Panc1 (cell line): ENCODE data around the gene PAMR1. TPM values are rescaled to one million over a fixed set of nuclear protein-coding genes. Genes with fewer than 3 reads are reported as not detected.

Source experiments
- ATAC-seq: fragments of 200-7000 bp; cut with Tn5 transposase; 2 replicates; pipeline ENCODE4 v1.9.1; 2020; ENCODE audit warnings: mild to moderate bottlenecking, moderate library complexity
- BruUV-seq: library from RNA; stranded (reverse); fragments of 400-500 nt; replicated peaks from 2 replicates; lab custom pipeline; 2021; lab: Mats Ljungman, UMichigan
- CTCF ChIA-PET: fragments of 300-600 bp; sonication (Branson Sonifier 250); formaldehyde crosslinking; loops from one replicate; lab custom pipeline; 2022; ENCODE audit warnings: antibody characterized with exemption; lab: Charles Lee
- POLR2A ChIA-PET: fragments of 300-600 bp; sonication (Branson Sonifier 250); formaldehyde crosslinking; loops from one replicate; lab custom pipeline; 2022; ENCODE audit warnings: antibody characterized with exemption; lab: Charles Lee
- DNase-seq: peaks from one replicate; pipeline ENCODE4 v3.0.0-alpha.2; 2010; ENCODE audit warnings: low read depth, low spot score
- H3K27ac ChIP-seq: 2 replicates; pipeline ENCODE4 v1.5.1; 2011; ENCODE audit warnings: mild to moderate bottlenecking, low read length, inconsistent platforms
- H3K27me3 ChIP-seq: fragments of 200-500 bp; sonication (Bioruptor generic); 2 replicates; pipeline ENCODE4 v1.6.0; 2014; ENCODE audit warnings: low read length, inconsistent platforms; ENCODE audit not compliant: control insufficient read depth, insufficient read depth
- H3K36me3 ChIP-seq: fragments of 200-500 bp; sonication (Bioruptor generic); 2 replicates; pipeline ENCODE4 v1.5.1; 2014; ENCODE audit warnings: inconsistent platforms, mild to moderate bottlenecking, low read length, moderate library complexity; ENCODE audit not compliant: control insufficient read depth, insufficient read depth
- H3K4me1 ChIP-seq: 2 replicates; pipeline ENCODE4 v1.5.1; 2011; ENCODE audit warnings: inconsistent platforms, mild to moderate bottlenecking, low read length, moderate library complexity; ENCODE audit not compliant: control insufficient read depth, insufficient read depth
- H3K4me3 ChIP-seq, 2 experiments: 2 replicates each; pipeline ENCODE4 v1.5.1; 2011 to 2012; ENCODE audit warnings: low read depth in 2 of 2, low read length in 2 of 2, mild to moderate bottlenecking in 2 of 2, inconsistent platforms in 1 of 2, moderate library complexity in 1 of 2
- H3K9me3 ChIP-seq: fragments of 200-500 bp; sonication (Bioruptor generic); 2 replicates; pipeline ENCODE4 v1.5.1; 2014; ENCODE audit warnings: low read depth, mild to moderate bottlenecking, inconsistent platforms, low read length, moderate library complexity; ENCODE audit not compliant: control insufficient read depth, insufficient read depth
- POLR2AphosphoS5 ChIP-seq: IDR thresholded peaks from 2 replicates; pipeline ENCODE4 v1.6.1; 2012; ENCODE audit warnings: mild to moderate bottlenecking, low read depth, low read length, moderate library complexity
- SIN3A ChIP-seq: IDR thresholded peaks from 2 replicates; pipeline ENCODE4 v1.6.1; 2012; ENCODE audit warnings: low read depth, mild to moderate bottlenecking, low read length, moderate library complexity, borderline replicate concordance; ENCODE audit not compliant: insufficient read depth
- TCF7L2 ChIP-seq: IDR thresholded peaks from 2 replicates; pipeline ENCODE4 v1.6.1; 2011; ENCODE audit warnings: mild to moderate bottlenecking, low read depth, low read length, inconsistent platforms
- in situ Hi-C: cut with HindIII; loops from 2 replicates; pipeline ENCODE4 v1.10.0; 2016; ENCODE audit warnings: low sequenced_read_pairs, low pct_unique_long_range_greater_than_20kb
- intact Hi-C: fragments of 100-400 bp; cut with micrococcal nuclease; formaldehyde crosslinking; loops from one replicate; pipeline ENCODE4 v1.10.0; 2022; ENCODE audit not compliant: unreplicated experiment
- total RNA-seq: library from RNA; stranded (reverse); gene quantifications from one replicate; pipeline ENCODE4 v1.2.1, GENCODE V29; 2021; ENCODE audit not compliant: unreplicated experiment
- TF ChIP-seq, protein P1 (sequence below), 2 experiments: IDR thresholded peaks; 2 replicates each; pipeline ENCODE4 v1.6.1; 2011 to 2012; ENCODE audit warnings: low read depth in 2 of 2, control low read depth in 1 of 2, low read length in 1 of 2, mild to moderate bottlenecking in 1 of 2, moderate library complexity in 1 of 2; ENCODE audit not compliant: insufficient read depth in 1 of 2
- TF ChIP-seq, protein P2 (sequence below): fragments of 450-650 bp; IDR thresholded peaks from 2 replicates; pipeline ENCODE4 v1.5.1; 2017; ENCODE audit warnings: mild to moderate bottlenecking

PAMR1 gene
- total RNA-seq, 1 experiment from 2014 or later = 0.13 TPM

DNA sequence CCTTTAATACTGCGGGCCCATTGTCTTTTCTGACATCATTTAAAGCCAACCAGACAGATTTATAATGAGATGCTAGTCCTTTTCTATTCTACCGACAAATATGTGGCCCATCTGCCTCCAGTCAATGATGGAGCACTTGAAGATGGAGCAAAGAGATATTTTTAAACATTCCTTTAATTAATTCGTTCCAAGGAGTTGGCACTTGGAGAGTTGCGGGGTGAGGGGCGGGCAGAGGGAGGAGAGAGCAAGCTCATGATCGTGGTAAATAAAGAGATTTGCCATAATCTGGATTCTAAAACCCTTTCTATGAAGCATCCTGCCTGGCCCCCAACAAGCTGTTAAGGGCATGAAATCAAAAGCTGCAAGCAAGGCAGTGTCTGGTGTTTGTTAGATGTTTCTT is 111.1 kb downstream of the PAMR1 start:
- Histone ChIP-seq H3K27me3 (peaks cover 36% of the 10 kb centered on the region), H3K4me1 (peaks cover 3% of the 10 kb centered on the region; the same call in 1 of the 2 replicates), H3K9me3 (no peaks in the 10 kb centered on the region), H3K27ac (no peak overlapping the region), H3K4me3 (no peak overlapping the region), H3K36me3 (no peaks in the 10 kb centered on the region)
- CTCF ChIA-PET = no interaction called here
- intact Hi-C loops (no loop called here), in situ Hi-C loops (no loop called here)
- POLR2A ChIA-PET = no interaction called here
- BruUV-seq = no TSS peak
- DNase-seq = no peak
- no peak for ATAC-seq
- TF ChIP-seq POLR2AphosphoS5 (no peak), SIN3A (no peak), TCF7L2 (no peak)
- TF ChIP-seq, protein P1, sequence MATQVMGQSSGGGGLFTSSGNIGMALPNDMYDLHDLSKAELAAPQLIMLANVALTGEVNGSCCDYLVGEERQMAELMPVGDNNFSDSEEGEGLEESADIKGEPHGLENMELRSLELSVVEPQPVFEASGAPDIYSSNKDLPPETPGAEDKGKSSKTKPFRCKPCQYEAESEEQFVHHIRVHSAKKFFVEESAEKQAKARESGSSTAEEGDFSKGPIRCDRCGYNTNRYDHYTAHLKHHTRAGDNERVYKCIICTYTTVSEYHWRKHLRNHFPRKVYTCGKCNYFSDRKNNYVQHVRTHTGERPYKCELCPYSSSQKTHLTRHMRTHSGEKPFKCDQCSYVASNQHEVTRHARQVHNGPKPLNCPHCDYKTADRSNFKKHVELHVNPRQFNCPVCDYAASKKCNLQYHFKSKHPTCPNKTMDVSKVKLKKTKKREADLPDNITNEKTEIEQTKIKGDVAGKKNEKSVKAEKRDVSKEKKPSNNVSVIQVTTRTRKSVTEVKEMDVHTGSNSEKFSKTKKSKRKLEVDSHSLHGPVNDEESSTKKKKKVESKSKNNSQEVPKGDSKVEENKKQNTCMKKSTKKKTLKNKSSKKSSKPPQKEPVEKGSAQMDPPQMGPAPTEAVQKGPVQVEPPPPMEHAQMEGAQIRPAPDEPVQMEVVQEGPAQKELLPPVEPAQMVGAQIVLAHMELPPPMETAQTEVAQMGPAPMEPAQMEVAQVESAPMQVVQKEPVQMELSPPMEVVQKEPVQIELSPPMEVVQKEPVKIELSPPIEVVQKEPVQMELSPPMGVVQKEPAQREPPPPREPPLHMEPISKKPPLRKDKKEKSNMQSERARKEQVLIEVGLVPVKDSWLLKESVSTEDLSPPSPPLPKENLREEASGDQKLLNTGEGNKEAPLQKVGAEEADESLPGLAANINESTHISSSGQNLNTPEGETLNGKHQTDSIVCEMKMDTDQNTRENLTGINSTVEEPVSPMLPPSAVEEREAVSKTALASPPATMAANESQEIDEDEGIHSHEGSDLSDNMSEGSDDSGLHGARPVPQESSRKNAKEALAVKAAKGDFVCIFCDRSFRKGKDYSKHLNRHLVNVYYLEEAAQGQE (IDR thresholded peaks at IDR 0.05; ENCODE audit: insufficient read depth in 1 of 2, low read depth in 2 of 2, low read length in 1 of 2) = no peak
- TF ChIP-seq, protein P2, sequence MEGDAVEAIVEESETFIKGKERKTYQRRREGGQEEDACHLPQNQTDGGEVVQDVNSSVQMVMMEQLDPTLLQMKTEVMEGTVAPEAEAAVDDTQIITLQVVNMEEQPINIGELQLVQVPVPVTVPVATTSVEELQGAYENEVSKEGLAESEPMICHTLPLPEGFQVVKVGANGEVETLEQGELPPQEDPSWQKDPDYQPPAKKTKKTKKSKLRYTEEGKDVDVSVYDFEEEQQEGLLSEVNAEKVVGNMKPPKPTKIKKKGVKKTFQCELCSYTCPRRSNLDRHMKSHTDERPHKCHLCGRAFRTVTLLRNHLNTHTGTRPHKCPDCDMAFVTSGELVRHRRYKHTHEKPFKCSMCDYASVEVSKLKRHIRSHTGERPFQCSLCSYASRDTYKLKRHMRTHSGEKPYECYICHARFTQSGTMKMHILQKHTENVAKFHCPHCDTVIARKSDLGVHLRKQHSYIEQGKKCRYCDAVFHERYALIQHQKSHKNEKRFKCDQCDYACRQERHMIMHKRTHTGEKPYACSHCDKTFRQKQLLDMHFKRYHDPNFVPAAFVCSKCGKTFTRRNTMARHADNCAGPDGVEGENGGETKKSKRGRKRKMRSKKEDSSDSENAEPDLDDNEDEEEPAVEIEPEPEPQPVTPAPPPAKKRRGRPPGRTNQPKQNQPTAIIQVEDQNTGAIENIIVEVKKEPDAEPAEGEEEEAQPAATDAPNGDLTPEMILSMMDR = no peak

DNA sequence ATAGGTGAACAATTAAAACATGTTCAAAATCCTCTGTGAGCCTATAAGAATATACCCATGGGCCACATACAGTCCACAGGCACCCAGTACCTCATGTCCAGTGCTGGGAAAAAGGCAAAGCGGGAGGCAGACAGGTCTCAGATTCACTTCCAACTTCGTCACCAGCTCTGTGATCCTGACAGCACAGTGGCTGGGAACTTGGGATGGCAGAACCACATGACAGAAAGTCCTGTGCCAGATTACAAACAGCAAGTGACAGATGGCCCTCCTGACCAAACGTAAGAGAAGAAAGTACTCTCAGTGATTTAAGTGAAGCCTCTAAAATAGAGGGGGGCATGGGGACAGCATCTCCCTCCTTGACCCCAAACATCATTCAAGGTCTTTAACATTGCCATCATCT is 111.8 kb downstream of the PAMR1 start:
- Histone ChIP-seq H3K9me3 (no peaks in the 10 kb centered on the region), H3K4me3 (no peak overlapping the region), H3K36me3 (no peaks in the 10 kb centered on the region), H3K27ac (no peak overlapping the region), H3K27me3 (peaks cover 33% of the 10 kb centered on the region), H3K4me1 (peaks cover 2% of the 10 kb centered on the region; the same call in 1 of the 2 replicates)
- intact Hi-C loops = no loop called here
- POLR2A ChIA-PET = no interaction called here
- no peak for TF ChIP-seq TCF7L2
- TF ChIP-seq, protein P1 (IDR thresholded peaks at IDR 0.05; ENCODE audit: insufficient read depth in 1 of 2, low read depth in 2 of 2, low read length in 1 of 2) = no peak
- no peak for TF ChIP-seq SIN3A
- no peak for TF ChIP-seq POLR2AphosphoS5
- TF ChIP-seq, protein P2 = no peak
- CTCF ChIA-PET = no interaction called here
- DNase-seq (no peak), ATAC-seq (no peak)
- in situ Hi-C loops = no loop called here
- BruUV-seq = no TSS peak
